Progenitor cell of endocrine pancreas (in vitro differentiated cells): ENCODE data around the gene MYO7A. TPM values are rescaled to one million over a fixed set of nuclear protein-coding genes. Genes with fewer than 3 reads are reported as not detected.
A peak's percentile ranks its signal among the peaks of the same experiment; 100 is the strongest.

Experiments used
- DNase-seq: peaks from one replicate; pipeline ENCODE4 v3.0.0; 2021; ENCODE audit warnings: low spot score; ENCODE audit not compliant: unreplicated experiment
- H3K27ac Mint-ChIP-seq: 2 replicates; pipeline ENCODE4 v1.8.0; 2021; ENCODE audit warnings: mild to moderate bottlenecking, moderate library complexity, mixed read lengths
- H3K27me3 Mint-ChIP-seq: 2 replicates; pipeline ENCODE4 v1.8.0; 2021; ENCODE audit warnings: mixed read lengths
- H3K36me3 Mint-ChIP-seq: 2 replicates; pipeline ENCODE4 v1.8.0; 2022; ENCODE audit warnings: mixed read lengths; ENCODE audit not compliant: insufficient read depth
- H3K4me1 Mint-ChIP-seq: 2 replicates; pipeline ENCODE4 v1.8.0; 2021; ENCODE audit warnings: low read depth, mixed read lengths
- H3K4me3 Mint-ChIP-seq: 2 replicates; pipeline ENCODE4 v1.8.0; 2021; ENCODE audit warnings: low read depth, mild to moderate bottlenecking, moderate library complexity, mixed read lengths
- H3K9me3 Mint-ChIP-seq: 2 replicates; pipeline ENCODE4 v1.8.0; 2021; ENCODE audit warnings: low read depth, mixed read lengths
- total RNA-seq: library from RNA; stranded (reverse); gene quantifications from 2 replicates; pipeline ENCODE4 v1.2.1, GENCODE V29; 2021
- TF ChIP-seq, protein P1 (sequence below): fragments of 200-600 bp; sonication (generic); IDR thresholded peaks from one replicate; pipeline ENCODE4 v1.5.0; 2021; ENCODE audit warnings: antibody characterized with exemption, mild to moderate bottlenecking; ENCODE audit not compliant: unreplicated experiment

MYO7A gene
- total RNA-seq, 1 donor from 2014 or later = 5.7 TPM

DNA sequence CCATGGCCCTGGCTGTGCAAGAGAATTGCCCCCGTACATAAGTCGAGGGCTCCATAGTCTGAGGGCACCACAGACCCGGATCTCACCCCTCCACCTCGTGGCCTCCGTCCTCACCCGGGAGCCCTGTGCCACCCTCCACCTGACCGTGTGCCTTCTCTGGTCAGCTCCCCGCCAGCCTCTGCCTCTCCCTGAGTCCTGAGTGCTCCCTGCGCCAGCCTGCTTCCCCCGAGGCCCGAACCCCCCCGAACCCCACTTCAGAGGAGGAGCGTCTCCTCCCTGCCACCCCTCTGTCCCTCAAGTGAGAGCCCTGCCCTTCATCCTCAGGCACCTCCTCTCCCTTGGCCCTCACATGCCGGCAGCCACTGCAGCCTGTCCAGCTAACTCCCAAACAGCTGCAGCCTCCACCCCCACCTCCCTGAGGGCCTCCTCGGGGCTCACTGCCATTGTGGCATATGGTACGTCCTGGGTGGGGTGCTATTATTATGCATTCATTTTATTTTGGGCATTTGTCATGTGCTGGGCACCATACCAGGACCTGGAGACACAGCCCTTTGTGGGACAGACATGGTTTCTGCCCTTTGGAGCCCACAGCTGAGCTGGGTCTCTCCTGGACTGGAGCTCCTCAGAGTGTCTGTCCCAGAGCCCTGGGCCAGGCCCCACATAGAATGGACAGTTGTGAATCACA lies 67.2 kb downstream of the MYO7A start:
- Mint-ChIP-seq H3K4me1 (peaks cover 1% of the 10 kb centered on the region), H3K27me3 (peaks cover 3% of the 10 kb centered on the region), H3K9me3 (no peaks in the 10 kb centered on the region), H3K36me3 (no peaks in the 10 kb centered on the region), H3K27ac (no peak overlapping the region), H3K4me3 (no peak overlapping the region)
- DNase-seq = no peak
- TF ChIP-seq, protein P1, sequence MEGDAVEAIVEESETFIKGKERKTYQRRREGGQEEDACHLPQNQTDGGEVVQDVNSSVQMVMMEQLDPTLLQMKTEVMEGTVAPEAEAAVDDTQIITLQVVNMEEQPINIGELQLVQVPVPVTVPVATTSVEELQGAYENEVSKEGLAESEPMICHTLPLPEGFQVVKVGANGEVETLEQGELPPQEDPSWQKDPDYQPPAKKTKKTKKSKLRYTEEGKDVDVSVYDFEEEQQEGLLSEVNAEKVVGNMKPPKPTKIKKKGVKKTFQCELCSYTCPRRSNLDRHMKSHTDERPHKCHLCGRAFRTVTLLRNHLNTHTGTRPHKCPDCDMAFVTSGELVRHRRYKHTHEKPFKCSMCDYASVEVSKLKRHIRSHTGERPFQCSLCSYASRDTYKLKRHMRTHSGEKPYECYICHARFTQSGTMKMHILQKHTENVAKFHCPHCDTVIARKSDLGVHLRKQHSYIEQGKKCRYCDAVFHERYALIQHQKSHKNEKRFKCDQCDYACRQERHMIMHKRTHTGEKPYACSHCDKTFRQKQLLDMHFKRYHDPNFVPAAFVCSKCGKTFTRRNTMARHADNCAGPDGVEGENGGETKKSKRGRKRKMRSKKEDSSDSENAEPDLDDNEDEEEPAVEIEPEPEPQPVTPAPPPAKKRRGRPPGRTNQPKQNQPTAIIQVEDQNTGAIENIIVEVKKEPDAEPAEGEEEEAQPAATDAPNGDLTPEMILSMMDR = no peak

DNA sequence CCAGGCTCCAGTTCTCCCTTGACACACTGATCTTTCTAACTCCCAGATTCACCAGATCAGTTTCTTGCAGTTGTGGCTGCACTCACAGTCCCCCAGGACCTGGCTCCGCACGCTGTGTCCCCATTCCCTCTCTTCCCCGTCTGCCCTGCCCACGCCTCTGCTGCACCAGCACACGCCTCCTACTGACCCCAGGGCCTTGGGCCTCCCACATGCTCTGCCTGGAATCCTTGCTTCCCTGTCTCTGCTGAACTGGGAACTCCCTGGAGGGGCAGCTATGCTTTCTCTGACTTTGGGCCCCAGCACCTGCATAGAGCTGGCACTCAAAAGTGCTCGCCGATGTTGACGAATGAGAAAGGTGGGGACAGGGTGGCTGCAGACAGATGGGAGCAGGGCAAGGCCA lies 68.9 kb downstream of the MYO7A start:
- Mint-ChIP-seq H3K27ac (no peak overlapping the region), H3K4me1 (no peaks in the 10 kb centered on the region), H3K9me3 (no peaks in the 10 kb centered on the region), H3K27me3 (peaks cover 5% of the 10 kb centered on the region), H3K4me3 (no peak overlapping the region), H3K36me3 (no peaks in the 10 kb centered on the region)
- TF ChIP-seq, protein P1 = no peak
- DNase-seq = no peak

DNA sequence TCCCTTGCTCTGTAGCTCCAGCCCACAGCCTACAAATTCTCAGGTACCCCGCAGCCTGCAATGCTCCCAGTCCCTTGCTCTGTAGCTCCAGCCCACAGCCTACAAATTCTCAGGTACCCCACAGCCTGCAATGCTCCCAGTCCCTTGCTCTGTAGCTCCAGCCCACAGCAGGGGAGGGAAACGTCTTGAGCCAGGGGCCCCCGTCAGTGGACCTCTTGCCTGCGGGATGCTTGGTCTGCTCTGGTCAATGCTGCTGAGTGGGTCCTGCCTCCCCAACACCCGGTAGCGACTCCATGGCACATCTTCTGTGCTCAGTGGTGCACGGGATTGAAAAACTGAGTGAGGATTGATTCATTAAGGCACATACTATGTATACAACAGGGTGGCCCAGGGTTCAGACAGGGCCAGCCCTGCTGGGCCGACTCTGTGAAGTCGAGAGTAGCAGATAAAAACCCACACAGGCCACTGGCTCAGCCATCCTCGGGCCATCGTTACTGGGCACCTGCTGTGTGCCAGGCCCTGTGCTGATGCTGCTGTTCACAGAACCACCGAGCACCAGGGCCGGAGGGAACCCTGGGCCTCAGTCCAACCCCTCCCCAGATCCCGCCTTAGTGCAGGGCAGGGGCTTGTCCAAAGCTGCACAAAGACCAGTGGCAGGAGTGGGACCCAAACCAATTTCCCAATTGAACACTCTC lies 69.7 kb downstream of the MYO7A start:
- Mint-ChIP-seq H3K4me1 (no peaks in the 10 kb centered on the region), H3K9me3 (no peaks in the 10 kb centered on the region), H3K4me3 (no peak overlapping the region), H3K27me3 (peaks cover 4% of the 10 kb centered on the region), H3K36me3 (no peaks in the 10 kb centered on the region), H3K27ac (no peak overlapping the region)
- TF ChIP-seq, protein P1 = no peak
- DNase-seq = no peak

DNA sequence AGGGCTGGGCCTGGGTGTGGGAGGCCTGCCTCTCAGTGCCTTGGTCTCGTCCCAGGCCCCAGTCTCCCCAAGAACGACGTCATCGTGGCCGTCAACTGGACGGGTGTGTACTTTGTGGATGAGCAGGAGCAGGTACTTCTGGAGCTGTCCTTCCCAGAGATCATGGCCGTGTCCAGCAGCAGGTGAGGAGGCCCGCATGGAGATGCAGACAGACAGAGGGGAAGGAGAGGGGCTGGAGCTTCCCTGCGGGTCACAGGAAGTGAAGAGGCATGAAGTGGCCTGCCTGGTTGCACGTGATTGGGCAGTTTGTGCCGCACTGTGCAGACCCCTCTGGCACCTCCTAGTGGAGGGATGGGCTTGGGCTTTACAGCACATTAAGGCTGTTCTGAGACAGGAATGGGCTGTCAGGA lies 70.4 kb downstream of the MYO7A start:
- DNase-seq = no peak
- TF ChIP-seq, protein P1 = peak; percentile 40
- no peak overlapping the region for H3K27ac Mint-ChIP-seq
- H3K36me3 Mint-ChIP-seq = no peaks in the 10 kb centered on the region
- no peaks in the 10 kb centered on the region for H3K4me1 Mint-ChIP-seq
- no peaks in the 10 kb centered on the region for H3K9me3 Mint-ChIP-seq
- H3K4me3 Mint-ChIP-seq = no peak overlapping the region
- H3K27me3 Mint-ChIP-seq = peaks cover 4% of the 10 kb centered on the region

DNA sequence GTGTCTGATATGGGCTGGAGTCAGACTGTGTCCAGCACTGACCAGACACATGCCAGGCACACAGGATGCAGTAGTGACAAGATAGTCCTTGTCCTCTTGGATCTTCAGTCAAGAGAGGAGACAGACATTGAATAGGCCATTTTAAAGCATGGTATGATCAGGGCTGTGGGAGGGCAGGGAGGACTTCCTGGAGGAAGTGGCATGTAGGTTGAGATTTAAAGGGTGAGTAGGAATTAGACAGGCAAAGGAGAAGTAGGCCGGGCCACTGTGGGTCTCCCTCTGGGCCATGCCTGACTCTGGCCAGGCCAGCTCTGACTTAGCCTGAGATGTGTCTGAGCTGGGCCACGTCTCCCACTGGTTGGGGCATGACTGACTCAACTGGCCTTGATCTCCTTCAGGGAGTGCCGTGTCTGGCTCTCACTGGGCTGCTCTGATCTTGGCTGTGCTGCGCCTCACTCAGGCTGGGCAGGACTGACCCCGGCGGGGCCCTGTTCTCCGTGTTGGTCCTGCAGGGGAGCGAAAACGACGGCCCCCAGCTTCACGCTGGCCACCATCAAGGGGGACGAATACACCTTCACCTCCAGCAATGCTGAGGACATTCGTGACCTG lies 71.2 kb downstream of the MYO7A start:
- no peak overlapping the region for H3K4me3 Mint-ChIP-seq
- DNase-seq = no peak
- H3K9me3 Mint-ChIP-seq = no peaks in the 10 kb centered on the region
- H3K27ac Mint-ChIP-seq = no peak overlapping the region
- peaks cover 4% of the 10 kb centered on the region for H3K27me3 Mint-ChIP-seq
- H3K36me3 Mint-ChIP-seq = no peaks in the 10 kb centered on the region
- no peaks in the 10 kb centered on the region for H3K4me1 Mint-ChIP-seq
- TF ChIP-seq, protein P1 = no peak
